ENCODE results near the gene NPAS2.

NPAS2 gene

GRCh38 chr2:101014264-101014857 lies 194.4 kb downstream of the NPAS2 start:
- no peak overlapping the region for H3K18ac ChIP-seq (ENCODE audit: low read length)
- no peaks in the 10 kb centered on the region for H3K27me3 ChIP-seq (ENCODE audit: insufficient read depth, low read length)
- H2AFZ ChIP-seq (ENCODE audit: insufficient read depth, low read length, poor library complexity): no peak overlapping the region

DNA sequence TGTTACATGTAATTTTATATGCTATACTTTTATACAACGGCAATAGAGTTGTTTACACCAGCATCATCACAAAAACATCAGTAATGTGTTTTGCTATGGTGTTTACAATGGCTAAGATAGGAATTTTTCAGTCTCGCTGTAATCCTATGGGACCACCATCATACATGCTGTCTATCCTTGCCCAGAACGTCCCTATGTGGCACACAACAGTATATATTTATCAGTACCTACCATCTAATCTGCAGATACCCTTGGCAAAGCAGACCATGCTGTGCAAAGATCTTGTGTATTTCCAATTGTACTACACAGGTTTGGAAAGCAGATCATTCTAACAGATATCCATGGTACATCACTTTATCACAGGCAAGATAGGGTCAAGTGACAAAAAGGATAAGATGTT lies 197.4 kb downstream of the NPAS2 start:
- WGBS (ENCODE audit: extremely low coverage, insufficient coverage, insufficient read length): no CpG with 5 or more reads among the region's 3 CpGs
- H2AFZ ChIP-seq (ENCODE audit: insufficient read depth, low read length, poor library complexity): no peak overlapping the region
- no peak overlapping the region for H3K9ac ChIP-seq (ENCODE audit: low read length)

More at GRCh38 chr2:101014264-101014857, 194.4 kb downstream of the NPAS2 start:
- no peak overlapping the region for H2BK120ac ChIP-seq (ENCODE audit: insufficient read depth, low read length, poor library complexity)
- no peak overlapping the region for H2AK5ac ChIP-seq (ENCODE audit: low read length)
- H4K12ac ChIP-seq (ENCODE audit: low read depth, low read length): no peak overlapping the region
- no peaks in the 10 kb centered on the region for H3K79me2 ChIP-seq (ENCODE audit: control insufficient read depth, insufficient read depth, low read length, poor library complexity)
- no peak overlapping the region for H3K14ac ChIP-seq (ENCODE audit: low read length)
- H3K79me1 ChIP-seq (ENCODE audit: low read length): no peaks in the 10 kb centered on the region
- H3K4me1 ChIP-seq (ENCODE audit: control insufficient read depth in 1 of 2, insufficient read depth in 2 of 2, low read length in 2 of 2): no peaks in the 10 kb centered on the region
- no peak overlapping the region for H3K27ac ChIP-seq (ENCODE audit: low read depth, low read length)
- WGBS (ENCODE audit: extremely low coverage, insufficient coverage, insufficient read length): no CpG with 5 or more reads among the region's 6 CpGs
- H3K9me3 ChIP-seq (ENCODE audit: insufficient read depth, low read depth, low read length): no peaks in the 10 kb centered on the region
- H4K8ac ChIP-seq (ENCODE audit: low read depth, low read length): no peak overlapping the region
- H3K36me3 ChIP-seq (ENCODE audit: control insufficient read depth in 1 of 2, insufficient read depth in 2 of 2, low read length in 2 of 2): peaks cover 9 to 10% of the 10 kb centered on the region in 2 experiments
- no peak overlapping the region for H4K91ac ChIP-seq (ENCODE audit: low read depth, low read length)
- H3K4me3 ChIP-seq (ENCODE audit: low read depth, low read length): no peak overlapping the region
- H2BK5ac ChIP-seq (ENCODE audit: low read depth, low read length, poor library complexity): no peak overlapping the region
- DNase-seq: no peak
- H3K23ac ChIP-seq (ENCODE audit: low read length): no peak overlapping the region
- H3K4me2 ChIP-seq (ENCODE audit: low read length): no peak overlapping the region
- H3K4ac ChIP-seq (ENCODE audit: low read depth, low read length): no peak overlapping the region
- no peak overlapping the region for H3K9ac ChIP-seq (ENCODE audit: low read length)
- no peak overlapping the region for H2BK12ac ChIP-seq (ENCODE audit: low read length)

GRCh38 chr2:101018934-101019333 lies 199.0 kb downstream of the NPAS2 start:
- no peak overlapping the region for H2AFZ ChIP-seq (ENCODE audit: insufficient read depth, low read length, poor library complexity)
- no peak overlapping the region for H3K9ac ChIP-seq (ENCODE audit: low read length)
- DNase-seq: no peak
- H2BK12ac ChIP-seq (ENCODE audit: low read length): no peak overlapping the region
- peaks cover 12 to 21% of the 10 kb centered on the region in 2 experiments for H3K36me3 ChIP-seq (ENCODE audit: control insufficient read depth in 1 of 2, insufficient read depth in 2 of 2, low read length in 2 of 2)
- H3K23ac ChIP-seq (ENCODE audit: low read length): no peak overlapping the region
- H3K27ac ChIP-seq (ENCODE audit: low read depth, low read length): no peak overlapping the region
- no peak overlapping the region for H3K4me2 ChIP-seq (ENCODE audit: low read length)
- no peak overlapping the region for H3K14ac ChIP-seq (ENCODE audit: low read length)
- no peak overlapping the region for H4K8ac ChIP-seq (ENCODE audit: low read depth, low read length)
- H4K12ac ChIP-seq (ENCODE audit: low read depth, low read length): no peak overlapping the region
- no peak overlapping the region for H2BK5ac ChIP-seq (ENCODE audit: low read depth, low read length, poor library complexity)
- H3K79me2 ChIP-seq (ENCODE audit: control insufficient read depth, insufficient read depth, low read length, poor library complexity): no peaks in the 10 kb centered on the region
- H3K27me3 ChIP-seq (ENCODE audit: insufficient read depth, low read length): no peaks in the 10 kb centered on the region
- H3K79me1 ChIP-seq (ENCODE audit: low read length): no peaks in the 10 kb centered on the region
- no peak overlapping the region for H2AK5ac ChIP-seq (ENCODE audit: low read length)
- no peak overlapping the region for H3K4ac ChIP-seq (ENCODE audit: low read depth, low read length)
- H3K18ac ChIP-seq (ENCODE audit: low read length): no peak overlapping the region
- H3K4me1 ChIP-seq (ENCODE audit: control insufficient read depth in 1 of 2, insufficient read depth in 2 of 2, low read length in 2 of 2): no peaks in the 10 kb centered on the region
- no peak overlapping the region for H4K91ac ChIP-seq (ENCODE audit: low read depth, low read length)
- H3K9me3 ChIP-seq (ENCODE audit: insufficient read depth, low read depth, low read length): no peaks in the 10 kb centered on the region
- H3K4me3 ChIP-seq (ENCODE audit: low read depth, low read length): no peak overlapping the region
- H2BK120ac ChIP-seq (ENCODE audit: insufficient read depth, low read length, poor library complexity): no peak overlapping the region
- no CpG with 5 or more reads among the region's 8 CpGs for WGBS (ENCODE audit: extremely low coverage, insufficient coverage, insufficient read length)

More for the DNA sequence above, 197.4 kb downstream of the NPAS2 start:
- H2BK5ac ChIP-seq (ENCODE audit: low read depth, low read length, poor library complexity): no peak overlapping the region
- H3K18ac ChIP-seq (ENCODE audit: low read length): no peak overlapping the region
- H3K9me3 ChIP-seq (ENCODE audit: insufficient read depth, low read depth, low read length): no peaks in the 10 kb centered on the region
- DNase-seq: no peak
- no peak overlapping the region for H2BK12ac ChIP-seq (ENCODE audit: low read length)
- no peak overlapping the region for H3K4ac ChIP-seq (ENCODE audit: low read depth, low read length)
- H4K12ac ChIP-seq (ENCODE audit: low read depth, low read length): no peak overlapping the region
- no peak overlapping the region for H4K91ac ChIP-seq (ENCODE audit: low read depth, low read length)
- H2AK5ac ChIP-seq (ENCODE audit: low read length): no peak overlapping the region
- no peak overlapping the region for H3K4me2 ChIP-seq (ENCODE audit: low read length)
- no peaks in the 10 kb centered on the region for H3K4me1 ChIP-seq (ENCODE audit: control insufficient read depth in 1 of 2, insufficient read depth in 2 of 2, low read length in 2 of 2)
- H3K36me3 ChIP-seq (ENCODE audit: control insufficient read depth in 1 of 2, insufficient read depth in 2 of 2, low read length in 2 of 2): peaks cover 12 to 21% of the 10 kb centered on the region in 2 experiments
- H3K79me2 ChIP-seq (ENCODE audit: control insufficient read depth, insufficient read depth, low read length, poor library complexity): no peaks in the 10 kb centered on the region
- H3K27me3 ChIP-seq (ENCODE audit: insufficient read depth, low read length): no peaks in the 10 kb centered on the region
- H3K23ac ChIP-seq (ENCODE audit: low read length): no peak overlapping the region
- no peaks in the 10 kb centered on the region for H3K79me1 ChIP-seq (ENCODE audit: low read length)
- no peak overlapping the region for H3K14ac ChIP-seq (ENCODE audit: low read length)
- no peak overlapping the region for H4K8ac ChIP-seq (ENCODE audit: low read depth, low read length)
- no peak overlapping the region for H3K27ac ChIP-seq (ENCODE audit: low read depth, low read length)
- no peak overlapping the region for H3K4me3 ChIP-seq (ENCODE audit: low read depth, low read length)
- H2BK120ac ChIP-seq (ENCODE audit: insufficient read depth, low read length, poor library complexity): no peak overlapping the region

DNA sequence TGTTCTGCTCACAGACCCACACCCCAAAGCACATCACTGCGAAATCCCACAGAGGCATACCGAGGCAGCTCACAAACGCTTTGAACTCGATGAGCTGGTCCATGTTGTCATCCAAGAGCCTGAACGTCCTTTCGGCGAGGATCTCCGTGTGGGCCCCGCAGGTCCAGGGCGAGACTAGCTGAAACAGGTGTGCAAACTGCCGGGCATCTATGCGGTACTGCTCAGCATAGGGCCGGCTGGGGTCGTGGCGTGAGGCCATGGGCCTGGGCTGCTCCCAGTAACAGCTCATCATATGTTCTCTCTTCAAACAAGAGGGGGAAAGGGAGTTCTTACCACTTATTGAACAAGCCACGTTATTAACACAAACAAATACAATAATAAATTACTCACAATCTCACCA lies 202.3 kb downstream of the NPAS2 start:
- Histone ChIP-seq H2BK12ac (ENCODE audit: low read length) (no peak overlapping the region), H2BK120ac (ENCODE audit: insufficient read depth, low read length, poor library complexity) (no peak overlapping the region), H3K9me3 (ENCODE audit: insufficient read depth, low read depth, low read length) (no peaks in the 10 kb centered on the region), H3K18ac (ENCODE audit: low read length) (no peak overlapping the region), H3K14ac (ENCODE audit: low read length) (no peak overlapping the region), H3K27me3 (ENCODE audit: insufficient read depth, low read length) (no peaks in the 10 kb centered on the region), H2AK5ac (ENCODE audit: low read length) (no peak overlapping the region), H3K4ac (ENCODE audit: low read depth, low read length) (no peak overlapping the region), H3K4me1 (ENCODE audit: control insufficient read depth in 1 of 2, insufficient read depth in 2 of 2, low read length in 2 of 2) (peaks cover 0 to 4% of the 10 kb centered on the region in 2 experiments), H4K12ac (ENCODE audit: low read depth, low read length) (no peak overlapping the region), H4K8ac (ENCODE audit: low read depth, low read length) (no peak overlapping the region), H2BK5ac (ENCODE audit: low read depth, low read length, poor library complexity) (no peak overlapping the region), H3K36me3 (ENCODE audit: control insufficient read depth in 1 of 2, insufficient read depth in 2 of 2, low read length in 2 of 2) (peaks cover 16 to 18% of the 10 kb centered on the region in 2 experiments), H3K23ac (ENCODE audit: low read length) (no peak overlapping the region), H4K91ac (ENCODE audit: low read depth, low read length) (no peak overlapping the region), H3K9ac (ENCODE audit: low read length) (no peak overlapping the region), H3K79me1 (ENCODE audit: low read length) (no peaks in the 10 kb centered on the region), H3K79me2 (ENCODE audit: control insufficient read depth, insufficient read depth, low read length, poor library complexity) (no peaks in the 10 kb centered on the region), H3K4me2 (ENCODE audit: low read length) (no peak overlapping the region), H2AFZ (ENCODE audit: insufficient read depth, low read length, poor library complexity) (no peak overlapping the region), H3K27ac (ENCODE audit: low read depth, low read length) (no peak overlapping the region), H3K4me3 (ENCODE audit: low read depth, low read length) (no peak overlapping the region)
- DNase-seq: no peak
- WGBS (ENCODE audit: extremely low coverage, insufficient coverage, insufficient read length): 100% methylated on average over 1 of the region's 16 CpGs
